Measurements from ENCODE around the gene TNRC6B. TPM values are rescaled to one million over a fixed set of nuclear protein-coding genes. Genes with fewer than 3 reads are reported as not detected.

TNRC6B gene
- total and polyA plus RNA-seq, 2 donors from 2014 or later, result 2.7 to 63.2 TPM

GRCh38 chr22:40285513-40285912 lies 107.8 kb downstream of the TNRC6B start:
- DNase-seq (no peak), FAIRE-seq (no peak)
- no peak overlapping the region for H3K27ac ChIP-seq (ENCODE audit: low read depth in 2 of 2, low read length in 2 of 2)
- peaks cover 0 to 2% (median 0%) of the 10 kb centered on the region in 3 donors for H3K4me1 ChIP-seq (ENCODE audit: control insufficient read depth in 2 of 3, insufficient read depth in 2 of 3, low read depth in 1 of 3, low read length in 3 of 3)
- no peaks in the 10 kb centered on the region for H3K27me3 ChIP-seq (ENCODE audit: control insufficient read depth, insufficient read depth, low read length)
- no peak overlapping the region for H3K4me3 ChIP-seq (ENCODE audit: low read length in 3 of 3)
- H3K9me3 ChIP-seq (ENCODE audit: control insufficient read depth in 2 of 3, insufficient read depth in 1 of 3, low read length in 3 of 3), result no peaks in the 10 kb centered on the region
- peaks cover 13 to 54% (median 36%) of the 10 kb centered on the region in 3 donors for H3K36me3 ChIP-seq (ENCODE audit: control insufficient read depth in 2 of 3, insufficient read depth in 3 of 3, low read length in 3 of 3)
- no peak for TF ChIP-seq CTCF (IDR thresholded peaks at IDR 0.05; ENCODE audit: borderline replicate concordance, extremely low read depth, insufficient read depth)
- no peak overlapping the region for H3K9ac ChIP-seq (ENCODE audit: low read length in 3 of 3)
- intact Hi-C loops (cut with DNase I), result no loop called here

- peaks cover 0 to 2% (median 0%) of the 10 kb centered on the region in 3 donors for H3K4me1 ChIP-seq (ENCODE audit: control insufficient read depth in 2 of 3, insufficient read depth in 2 of 3, low read depth in 1 of 3, low read length in 3 of 3)
- no peak overlapping the region for H3K27ac ChIP-seq (ENCODE audit: low read depth in 2 of 2, low read length in 2 of 2)
- DNase-seq (no peak), FAIRE-seq (no peak)
- TF ChIP-seq CTCF (IDR thresholded peaks at IDR 0.05; ENCODE audit: borderline replicate concordance, extremely low read depth, insufficient read depth), result no peak
- no peak overlapping the region for H3K4me3 ChIP-seq (ENCODE audit: low read length in 3 of 3)
- intact Hi-C loops (cut with DNase I), result no loop called here
- H3K9ac ChIP-seq (ENCODE audit: low read length in 3 of 3), result no peak overlapping the region
- H3K27me3 ChIP-seq (ENCODE audit: control insufficient read depth, insufficient read depth, low read length), result no peaks in the 10 kb centered on the region
- no peaks in the 10 kb centered on the region for H3K9me3 ChIP-seq (ENCODE audit: control insufficient read depth in 2 of 3, insufficient read depth in 1 of 3, low read length in 3 of 3)
- H3K36me3 ChIP-seq (ENCODE audit: control insufficient read depth in 2 of 3, insufficient read depth in 3 of 3, low read length in 3 of 3), result peaks cover 5 to 45% (median 33%) of the 10 kb centered on the region in 3 donors
Measured at GRCh38 chr22:40289991-40290459, 112.3 kb downstream of the TNRC6B start.

- no peaks in the 10 kb centered on the region for H3K27me3 ChIP-seq (ENCODE audit: control insufficient read depth, insufficient read depth, low read length)
- H3K4me1 ChIP-seq (ENCODE audit: control insufficient read depth in 2 of 3, insufficient read depth in 2 of 3, low read depth in 1 of 3, low read length in 3 of 3), result peaks cover 0 to 2% (median 0%) of the 10 kb centered on the region in 3 donors
- no peak for DNase-seq
- no peak overlapping the region for H3K27ac ChIP-seq (ENCODE audit: low read depth in 2 of 2, low read length in 2 of 2)
- no peaks in the 10 kb centered on the region for H3K9me3 ChIP-seq (ENCODE audit: control insufficient read depth in 2 of 3, insufficient read depth in 1 of 3, low read length in 3 of 3)
- no peak for TF ChIP-seq CTCF (IDR thresholded peaks at IDR 0.05; ENCODE audit: borderline replicate concordance, extremely low read depth, insufficient read depth)
- no peak overlapping the region for H3K9ac ChIP-seq (ENCODE audit: low read length in 3 of 3)
- intact Hi-C loops (cut with DNase I), result no loop called here
- no peak for FAIRE-seq
- peaks cover 5 to 42% (median 30%) of the 10 kb centered on the region in 3 donors for H3K36me3 ChIP-seq (ENCODE audit: control insufficient read depth in 2 of 3, insufficient read depth in 3 of 3, low read length in 3 of 3)
- H3K4me3 ChIP-seq (ENCODE audit: low read length in 3 of 3), result no peak overlapping the region
Measured at GRCh38 chr22:40290516-40290915, 112.8 kb downstream of the TNRC6B start.

GRCh38 chr22:40294696-40295095 lies 117.0 kb downstream of the TNRC6B start:
- FAIRE-seq, result no peak
- peaks cover 2 to 24% (median 9%) of the 10 kb centered on the region in 3 donors for H3K36me3 ChIP-seq (ENCODE audit: control insufficient read depth in 2 of 3, insufficient read depth in 3 of 3, low read length in 3 of 3)

More at GRCh38 chr22:40294696-40295095, 117.0 kb downstream of the TNRC6B start:
- DNase-seq, result no peak
- no peaks in the 10 kb centered on the region for H3K27me3 ChIP-seq (ENCODE audit: control insufficient read depth, insufficient read depth, low read length)
- H3K27ac ChIP-seq (ENCODE audit: low read depth in 2 of 2, low read length in 2 of 2), result no peak overlapping the region
- no peak for TF ChIP-seq CTCF (IDR thresholded peaks at IDR 0.05; ENCODE audit: borderline replicate concordance, extremely low read depth, insufficient read depth)
- H3K4me3 ChIP-seq (ENCODE audit: low read length in 3 of 3), result no peak overlapping the region
- no peaks in the 10 kb centered on the region for H3K9me3 ChIP-seq (ENCODE audit: control insufficient read depth in 2 of 3, insufficient read depth in 1 of 3, low read length in 3 of 3)
- no peak overlapping the region for H3K9ac ChIP-seq (ENCODE audit: low read length in 3 of 3)
- intact Hi-C loops (cut with DNase I), result no loop called here
- peaks cover 0 to 4% (median 0%) of the 10 kb centered on the region in 3 donors for H3K4me1 ChIP-seq (ENCODE audit: control insufficient read depth in 2 of 3, insufficient read depth in 2 of 3, low read depth in 1 of 3, low read length in 3 of 3)
